ENCODE results near the gene HID1.
"Not testable (repeated sequence)": the region's sequence is repeated elsewhere in the genome, so short reads cannot be mapped to it uniquely, and the experiment has no call there.

The HID1 gene

GRCh38 chr17:74972973-74973328, 392 bp upstream of the HID1 start:
- no peak for DNase-seq
- in situ Hi-C loops (cut with HindIII; ENCODE audit: low pct_ligation_motif_present, low pct_unique_long_range_greater_than_20kb, low sequenced_read_pairs): no loop called here

DNA sequence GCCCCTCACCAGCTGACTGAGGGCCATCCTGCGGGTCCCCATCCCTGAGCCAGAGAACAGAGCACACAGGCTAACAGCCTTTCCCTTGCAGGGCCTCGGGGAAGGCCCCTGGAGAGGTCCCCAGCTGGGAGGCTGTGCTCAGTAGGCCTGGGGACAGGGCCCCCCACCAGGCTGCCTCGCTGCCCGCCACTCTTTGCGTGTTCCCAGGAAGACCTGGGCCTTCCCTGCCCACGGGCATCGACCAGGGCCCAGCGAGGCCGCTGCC, 785 bp downstream of the HID1 start:
- DNase-seq: no peak
- in situ Hi-C loops (cut with HindIII; ENCODE audit: low pct_ligation_motif_present, low pct_unique_long_range_greater_than_20kb, low sequenced_read_pairs): no loop called here

- in situ Hi-C loops (cut with HindIII; ENCODE audit: low pct_ligation_motif_present, low pct_unique_long_range_greater_than_20kb, low sequenced_read_pairs): no loop called here
- DNase-seq: no peak
Measured at GRCh38 chr17:74971069-74971841, 1.3 kb downstream of the HID1 start.

DNA sequence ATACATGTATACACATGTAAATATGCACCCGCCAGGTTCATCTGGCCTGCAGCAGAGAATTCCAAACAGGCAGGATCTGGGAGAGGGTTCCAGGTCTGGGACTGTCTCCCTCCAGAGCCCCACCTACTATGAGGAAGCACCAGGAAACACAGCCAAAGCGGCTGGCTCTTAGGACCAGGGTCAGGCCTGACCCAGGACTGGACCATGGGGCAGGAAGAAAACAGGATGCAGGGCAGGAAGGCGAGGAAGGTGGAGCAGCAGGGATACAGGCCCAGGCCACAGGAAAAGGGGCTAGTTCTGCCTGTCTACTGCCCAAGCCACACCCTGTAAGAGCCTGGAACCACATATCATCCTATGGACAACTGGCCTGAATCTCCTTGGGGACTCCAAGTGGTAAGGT, 2.2 kb downstream of the HID1 start:
- in situ Hi-C loops (cut with HindIII; ENCODE audit: low pct_ligation_motif_present, low pct_unique_long_range_greater_than_20kb, low sequenced_read_pairs): no loop called here
- DNase-seq: no peak

DNA sequence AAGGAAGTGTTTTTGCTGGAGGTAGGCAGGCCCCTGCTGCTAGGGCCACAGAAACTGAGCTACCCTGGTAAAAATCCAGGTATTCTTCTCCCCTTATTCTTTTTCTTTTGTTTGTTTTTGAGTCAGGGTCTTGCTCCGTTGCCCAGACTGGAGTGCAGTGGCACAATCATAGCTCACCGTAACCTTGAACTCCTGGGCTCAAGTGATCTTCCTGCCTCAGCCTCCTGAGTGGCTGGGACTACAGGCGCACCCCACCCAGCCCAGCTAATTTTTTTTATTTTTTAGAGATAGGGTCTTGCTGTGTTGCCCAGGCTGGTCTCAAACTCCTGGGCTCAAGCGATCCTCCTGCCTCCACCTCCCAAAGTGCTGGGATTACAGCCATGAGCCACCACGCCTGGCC, 3.1 kb downstream of the HID1 start:
- DNase-seq; in situ Hi-C loops (cut with HindIII; ENCODE audit: low pct_ligation_motif_present, low pct_unique_long_range_greater_than_20kb, low sequenced_read_pairs): not testable (repeated sequence)

- in situ Hi-C loops (cut with HindIII; ENCODE audit: low pct_ligation_motif_present, low pct_unique_long_range_greater_than_20kb, low sequenced_read_pairs): no loop called here
- DNase-seq: no peak
Measured at GRCh38 chr17:74968361-74968780, 4.2 kb downstream of the HID1 start.

DNA sequence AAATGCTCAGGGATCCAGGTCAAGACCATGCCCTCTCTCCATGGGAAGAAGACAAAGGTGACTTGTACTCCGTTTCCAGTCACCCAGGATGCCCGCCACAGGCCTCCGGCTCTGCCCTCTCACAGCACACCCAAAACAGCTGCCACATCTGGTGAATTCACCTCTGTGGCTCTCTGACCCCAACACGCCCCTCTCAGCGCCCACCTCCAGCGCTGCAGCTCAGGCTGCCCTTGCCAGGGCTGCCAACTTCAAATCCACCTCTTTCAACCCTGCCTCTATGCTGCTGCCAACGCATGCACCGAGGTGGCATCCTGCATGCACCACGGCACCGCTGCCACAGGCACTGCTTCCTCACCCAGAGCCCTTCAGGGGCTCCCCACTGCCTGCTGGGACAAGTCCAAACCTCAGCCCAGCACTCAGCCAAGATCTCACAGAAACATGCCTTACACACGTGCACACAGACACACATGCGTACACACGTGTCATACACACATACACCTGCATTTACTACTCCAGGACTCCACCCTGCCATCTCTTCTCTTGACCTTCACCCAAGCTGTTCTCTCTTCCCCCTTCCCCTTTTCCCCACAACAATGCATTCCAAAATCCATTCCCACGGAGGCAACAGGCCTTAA, 7.5 kb downstream of the HID1 start:
- DNase-seq: no peak
- in situ Hi-C loops (cut with HindIII; ENCODE audit: low pct_ligation_motif_present, low pct_unique_long_range_greater_than_20kb, low sequenced_read_pairs): no loop called here

DNA sequence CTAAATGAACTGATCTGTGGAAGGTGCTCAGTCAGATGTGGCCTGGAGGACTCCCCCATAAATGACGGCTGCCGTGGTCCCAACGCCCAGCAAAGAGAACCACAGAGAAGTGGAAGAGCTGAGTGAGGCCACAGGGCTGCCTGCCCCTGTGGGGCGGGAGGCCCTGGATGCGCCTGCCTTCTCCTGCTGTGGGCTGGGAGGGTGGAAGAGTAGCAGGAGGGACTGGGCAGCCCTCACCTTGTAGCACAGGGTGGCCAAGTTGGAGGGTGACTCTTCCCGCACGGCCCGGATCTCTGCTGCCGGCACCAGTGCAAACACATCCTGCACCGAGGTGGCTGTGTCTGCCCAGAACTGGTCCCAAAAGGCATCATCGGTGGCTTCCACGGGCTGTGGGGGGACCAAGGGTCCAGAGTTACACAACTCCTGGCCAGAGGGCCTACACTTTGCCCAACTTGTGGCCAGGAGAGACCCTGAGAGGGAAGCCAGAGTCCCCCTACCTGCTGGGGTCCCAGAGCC, 8.3 kb downstream of the HID1 start:
- no peak for DNase-seq
- in situ Hi-C loops (cut with HindIII; ENCODE audit: low pct_ligation_motif_present, low pct_unique_long_range_greater_than_20kb, low sequenced_read_pairs): no loop called here

GRCh38 chr17:74963656-74964055, 8.9 kb downstream of the HID1 start:
- no peak for DNase-seq
- in situ Hi-C loops (cut with HindIII; ENCODE audit: low pct_ligation_motif_present, low pct_unique_long_range_greater_than_20kb, low sequenced_read_pairs): no loop called here

- in situ Hi-C loops (cut with HindIII; ENCODE audit: low pct_ligation_motif_present, low pct_unique_long_range_greater_than_20kb, low sequenced_read_pairs): no loop called here
- no peak for DNase-seq
Measured at GRCh38 chr17:74962622-74963394, 9.8 kb downstream of the HID1 start.

DNA sequence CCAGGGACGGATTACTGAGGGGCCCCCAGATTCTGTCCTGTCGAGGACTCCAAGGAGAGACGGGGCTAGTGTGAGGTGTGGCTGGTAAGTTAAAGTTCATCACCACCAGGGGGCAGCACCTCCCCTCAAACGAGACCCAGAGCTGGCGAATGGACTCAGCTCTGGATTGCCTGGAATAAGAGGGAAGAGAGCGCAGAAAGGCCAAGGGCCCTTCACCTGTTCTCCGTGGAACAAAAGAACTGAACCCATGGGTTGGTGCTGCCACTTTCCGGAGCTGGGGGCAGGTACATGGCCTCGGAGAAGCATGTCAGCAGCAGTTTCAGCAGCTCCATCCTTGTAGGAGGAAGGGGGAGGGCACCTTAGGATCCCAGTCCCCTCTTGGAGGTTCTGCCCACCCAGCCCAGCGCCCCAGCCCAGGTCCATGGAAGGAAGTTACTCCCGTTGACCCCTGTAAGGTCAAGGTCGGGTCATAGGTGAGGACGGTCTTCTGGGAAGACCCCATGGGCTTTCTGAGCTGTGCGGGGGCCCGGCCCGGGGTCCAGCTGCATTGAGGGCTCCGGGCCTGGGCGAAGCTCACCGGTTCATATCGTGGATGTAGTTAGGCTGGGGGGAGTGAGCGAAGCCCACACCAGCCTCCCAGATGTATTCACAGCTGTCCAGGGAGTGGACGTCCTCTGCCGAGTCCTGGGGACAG, 10.8 kb downstream of the HID1 start:
- in situ Hi-C loops (cut with HindIII; ENCODE audit: low pct_ligation_motif_present, low pct_unique_long_range_greater_than_20kb, low sequenced_read_pairs): no loop called here
- DNase-seq: peak; percentile 86

GRCh38 chr17:74960570-74961342, 11.8 kb downstream of the HID1 start:
- in situ Hi-C loops (cut with HindIII; ENCODE audit: low pct_ligation_motif_present, low pct_unique_long_range_greater_than_20kb, low sequenced_read_pairs): no loop called here

GRCh38 chr17:74959826-74960515, 12.6 kb downstream of the HID1 start:
- in situ Hi-C loops (cut with HindIII; ENCODE audit: low pct_ligation_motif_present, low pct_unique_long_range_greater_than_20kb, low sequenced_read_pairs): no loop called here
- DNase-seq: peak; percentile 24

More at GRCh38 chr17:74960570-74961342, 11.8 kb downstream of the HID1 start:
- no peak for DNase-seq

DNA sequence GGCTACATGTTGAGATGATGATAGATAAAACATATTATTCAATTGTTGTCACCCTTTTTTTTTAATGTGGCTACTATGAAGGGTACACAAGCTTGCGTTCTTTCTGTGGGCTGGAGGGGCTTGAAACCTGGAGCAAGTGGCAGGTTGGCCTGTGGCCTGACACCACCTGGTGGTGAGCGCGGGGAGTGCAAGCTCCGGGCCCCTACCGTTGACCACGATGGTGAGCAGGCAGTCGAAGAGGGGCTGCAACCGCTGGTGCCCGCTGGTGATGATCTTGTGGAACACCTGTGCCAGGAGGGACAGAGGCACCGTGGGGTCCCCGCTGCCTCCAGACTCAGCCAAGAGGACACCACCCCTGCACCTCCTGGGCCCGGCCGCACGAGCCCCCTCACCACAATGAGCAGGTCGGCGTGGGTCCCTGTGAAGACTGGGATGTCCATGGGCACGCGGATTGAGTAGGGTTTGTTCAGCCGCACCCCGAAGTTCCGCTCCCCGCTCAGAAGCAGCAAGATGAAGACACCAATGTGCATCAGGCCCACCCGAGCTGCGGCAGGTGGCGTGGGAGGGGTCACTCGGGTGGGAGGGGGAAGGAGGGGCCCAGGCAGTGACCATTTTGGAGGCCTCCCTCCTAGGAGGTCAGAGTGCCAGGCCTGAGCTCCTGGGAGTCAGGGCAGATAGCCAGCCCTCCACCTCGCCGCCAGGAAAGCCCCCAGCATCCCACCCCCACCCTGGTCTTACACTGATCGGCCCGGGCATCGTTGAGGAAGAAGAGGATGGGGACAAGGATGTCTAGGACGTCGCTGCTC, 14.4 kb downstream of the HID1 start:
- in situ Hi-C loops (cut with HindIII; ENCODE audit: low pct_ligation_motif_present, low pct_unique_long_range_greater_than_20kb, low sequenced_read_pairs): no loop called here
- peak; percentile 61 for DNase-seq

DNA sequence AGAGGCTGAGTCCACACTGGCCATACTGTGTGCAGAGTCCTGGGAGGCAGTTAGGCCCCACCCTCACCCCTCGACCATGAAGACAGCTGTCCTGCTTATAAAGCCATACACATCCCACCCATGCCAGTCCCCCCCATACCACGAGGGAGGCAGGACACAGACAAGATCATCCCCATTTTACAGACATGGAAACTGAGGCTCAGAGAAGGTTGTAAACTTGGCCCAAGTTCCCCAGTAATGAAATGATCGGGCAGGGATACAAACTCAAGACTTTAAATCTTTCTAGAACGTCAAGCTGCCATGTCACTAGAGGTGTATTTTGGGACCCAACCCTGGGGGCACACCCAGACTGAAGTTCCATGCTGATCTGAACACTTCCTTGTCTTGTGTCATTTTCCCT, 16.5 kb downstream of the HID1 start:
- in situ Hi-C loops (cut with HindIII; ENCODE audit: low pct_ligation_motif_present, low pct_unique_long_range_greater_than_20kb, low sequenced_read_pairs): no loop called here

DNA sequence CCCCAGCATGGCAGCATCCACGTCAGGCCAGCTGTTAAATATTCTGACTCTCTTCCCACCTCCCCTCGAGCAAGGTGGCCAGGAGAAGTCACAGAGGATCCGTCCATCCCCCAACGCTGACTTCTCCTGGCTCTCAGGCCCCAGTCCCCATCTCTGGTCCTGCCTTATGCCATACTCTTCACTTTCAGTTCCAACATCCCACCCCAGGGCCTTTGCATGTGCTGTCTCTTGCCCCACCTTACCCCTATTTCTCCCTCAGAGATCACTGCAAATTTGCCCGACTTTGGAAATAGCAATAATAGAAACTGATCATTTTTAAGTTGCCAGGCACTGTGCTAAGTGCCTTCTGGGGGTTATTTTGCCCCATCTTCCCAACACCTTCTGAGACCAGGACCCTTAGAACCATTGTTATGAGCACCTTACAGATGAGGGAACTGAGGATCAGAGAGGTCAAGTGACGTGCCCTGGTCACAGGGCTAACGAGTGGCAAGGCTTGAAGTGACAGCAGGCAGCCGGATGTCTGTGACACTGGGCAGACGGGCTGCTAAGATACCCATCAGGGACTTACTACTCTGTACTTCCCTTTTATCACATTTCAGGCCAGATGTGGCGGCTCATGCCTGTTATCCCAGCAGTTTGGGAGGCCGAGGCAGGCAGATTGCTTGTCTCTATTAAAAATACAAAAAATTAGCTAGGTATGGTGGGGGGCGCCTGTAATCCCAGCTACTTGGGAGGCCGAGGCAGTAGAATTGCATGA, 17.7 kb downstream of the HID1 start:
- in situ Hi-C loops (cut with HindIII; ENCODE audit: low pct_ligation_motif_present, low pct_unique_long_range_greater_than_20kb, low sequenced_read_pairs): no loop called here
- no peak for DNase-seq

More for the DNA sequence above, 16.5 kb downstream of the HID1 start:
- no peak for DNase-seq
